Measurements from ENCODE around the gene COL23A1.
"Not testable (repeated sequence)": the region's sequence is repeated elsewhere in the genome, so short reads cannot be mapped to it uniquely, and the experiment has no call there.

COL23A1 gene

DNA sequence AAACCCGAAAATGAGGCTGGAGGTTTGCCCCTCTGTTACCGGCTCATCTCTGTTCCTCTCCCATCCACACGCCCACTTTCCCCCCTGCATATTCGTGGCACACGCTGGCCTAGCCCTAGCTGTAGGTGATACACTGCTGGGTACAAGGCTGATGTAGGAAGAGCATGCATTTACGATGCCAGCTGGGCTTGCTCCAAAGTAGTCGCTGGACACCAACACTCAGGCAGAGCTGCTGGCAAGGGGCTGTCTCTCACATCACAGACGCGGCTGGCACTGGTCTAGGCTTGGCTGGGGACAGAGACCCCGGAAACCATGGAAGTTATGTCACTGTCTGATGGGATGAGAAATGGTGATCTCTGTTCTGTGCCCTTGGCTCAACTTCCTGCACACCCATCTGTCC is 347.8 kb downstream of the COL23A1 start:
- no peak for DNase-seq (ENCODE audit: low read depth in 2 of 2)

DNA sequence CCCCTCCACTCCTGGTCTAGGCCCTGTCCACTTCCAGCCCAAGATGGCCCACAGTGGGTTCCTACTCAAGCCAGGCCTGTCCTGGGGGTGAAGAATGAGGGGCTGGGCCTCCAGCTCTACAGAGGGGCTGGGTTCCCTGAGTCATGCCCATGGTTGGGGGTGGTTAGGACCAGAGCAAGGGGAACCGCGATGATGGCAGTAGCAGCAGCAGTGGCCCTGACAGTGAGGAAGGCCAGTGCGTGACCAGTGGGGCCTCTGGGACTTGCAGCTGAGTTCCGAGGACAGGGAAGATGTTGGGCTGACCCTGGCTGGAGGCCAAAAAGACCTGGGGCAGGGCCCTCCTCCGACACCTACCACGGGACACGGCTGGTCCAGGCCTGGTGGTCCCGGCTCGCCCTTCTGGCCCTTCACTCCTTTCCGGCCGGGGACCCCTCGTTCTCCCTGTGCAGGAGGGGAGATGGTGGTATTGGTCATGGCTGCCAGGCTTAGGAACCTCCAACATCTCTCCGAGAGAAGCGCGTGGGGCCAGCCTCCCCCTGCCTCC is 348.4 kb downstream of the COL23A1 start:
- DNase-seq (ENCODE audit: low read depth in 2 of 2): no peak

DNA sequence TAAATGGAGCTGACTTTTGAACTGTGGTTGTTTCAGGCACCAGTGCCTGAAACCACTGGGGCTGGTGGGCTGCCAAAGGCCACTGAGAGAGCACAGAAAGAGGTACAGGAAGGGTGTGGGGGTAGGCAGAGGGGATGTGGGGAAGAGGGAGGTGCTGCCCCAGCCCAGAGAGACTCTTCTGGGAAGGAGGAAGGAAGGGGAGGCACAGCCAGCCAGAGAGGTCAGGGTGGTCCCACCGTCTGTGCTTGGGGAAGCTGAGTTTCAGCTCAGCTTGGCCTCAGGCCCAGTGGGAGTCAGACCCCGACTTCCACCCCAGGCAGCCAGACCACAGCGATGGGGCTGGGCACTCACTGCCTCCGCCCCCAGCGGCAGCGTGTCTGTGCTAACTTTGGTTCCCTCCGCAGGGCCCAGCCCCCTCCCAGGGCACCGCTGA is 348.9 kb downstream of the COL23A1 start:
- DNase-seq (ENCODE audit: low read depth in 2 of 2): no peak

DNA sequence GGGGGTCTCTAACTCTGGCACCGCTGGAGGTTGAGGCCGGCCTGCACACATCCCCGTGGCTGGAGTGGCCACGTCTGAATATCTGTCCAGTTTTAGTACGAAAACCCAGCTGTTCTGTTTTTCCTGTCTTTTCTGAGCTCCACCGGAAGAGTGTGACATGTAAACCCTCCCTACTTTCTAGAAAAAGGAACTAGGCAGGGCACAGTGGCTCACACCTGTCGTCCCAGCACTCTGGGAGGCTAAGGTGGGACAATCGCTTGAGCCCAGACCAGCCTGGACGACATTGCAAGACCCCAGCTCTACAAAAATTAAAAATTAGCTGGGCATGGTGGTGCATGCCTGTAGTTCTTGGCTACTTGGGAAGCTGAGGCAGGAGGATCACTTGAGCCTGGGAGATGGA is 349.4 kb downstream of the COL23A1 start:
- no peak for DNase-seq (ENCODE audit: low read depth in 2 of 2)

DNA sequence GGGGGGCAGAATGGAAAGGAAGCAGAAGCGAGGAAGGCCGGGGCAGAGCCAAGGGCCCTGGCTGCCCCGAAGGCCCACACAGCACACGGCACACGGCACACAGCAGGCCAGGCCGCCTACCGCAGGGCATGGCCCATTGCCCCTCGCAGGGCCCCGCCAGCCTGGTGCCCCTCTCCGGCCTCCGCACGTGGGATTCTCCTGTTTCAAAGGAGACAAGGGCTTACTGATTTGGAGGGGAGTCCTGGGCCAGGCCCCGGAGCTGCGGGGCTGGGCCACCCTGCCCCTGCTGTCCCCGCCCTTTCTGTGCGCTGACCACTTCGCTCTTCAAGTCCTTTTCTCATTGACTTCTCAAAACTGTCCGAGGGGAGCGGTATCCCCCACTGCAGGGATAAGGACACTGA is 349.9 kb downstream of the COL23A1 start:
- no peak for DNase-seq (ENCODE audit: low read depth in 2 of 2)

DNA sequence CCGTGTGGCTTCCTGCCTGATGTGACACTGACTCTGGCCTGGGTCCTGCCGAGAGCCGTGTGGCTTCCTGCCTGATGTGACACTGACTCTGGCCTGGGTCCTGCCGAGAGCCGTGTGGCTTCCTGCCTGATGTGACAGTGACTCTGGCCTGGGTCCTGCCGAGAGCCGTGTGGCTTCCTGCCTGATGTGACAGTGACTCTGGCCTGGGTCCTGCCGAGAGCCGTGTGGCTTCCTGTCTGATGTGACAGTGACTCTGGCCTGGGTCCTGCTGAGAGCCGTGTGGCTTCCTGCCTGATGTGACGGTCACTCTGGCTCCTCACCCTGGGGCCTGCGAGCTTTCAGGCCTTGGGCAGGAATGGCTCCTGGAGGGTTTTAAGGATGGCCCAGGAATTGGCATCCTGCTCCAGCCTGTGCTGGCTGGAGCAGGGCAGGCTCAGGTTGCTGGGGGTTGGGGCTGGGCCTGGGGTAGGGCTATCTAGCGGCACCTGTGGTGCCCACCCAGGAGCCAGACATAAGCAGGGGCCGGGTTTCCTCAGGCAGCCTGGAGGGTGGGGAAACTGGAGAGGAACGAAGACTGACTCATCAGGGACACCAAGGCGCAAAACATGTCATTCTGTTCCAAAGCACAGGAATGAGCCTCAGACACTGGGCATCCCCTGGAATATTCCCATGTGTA is 350.4 kb downstream of the COL23A1 start:
- not testable (repeated sequence) for DNase-seq (ENCODE audit: low read depth in 2 of 2)

DNA sequence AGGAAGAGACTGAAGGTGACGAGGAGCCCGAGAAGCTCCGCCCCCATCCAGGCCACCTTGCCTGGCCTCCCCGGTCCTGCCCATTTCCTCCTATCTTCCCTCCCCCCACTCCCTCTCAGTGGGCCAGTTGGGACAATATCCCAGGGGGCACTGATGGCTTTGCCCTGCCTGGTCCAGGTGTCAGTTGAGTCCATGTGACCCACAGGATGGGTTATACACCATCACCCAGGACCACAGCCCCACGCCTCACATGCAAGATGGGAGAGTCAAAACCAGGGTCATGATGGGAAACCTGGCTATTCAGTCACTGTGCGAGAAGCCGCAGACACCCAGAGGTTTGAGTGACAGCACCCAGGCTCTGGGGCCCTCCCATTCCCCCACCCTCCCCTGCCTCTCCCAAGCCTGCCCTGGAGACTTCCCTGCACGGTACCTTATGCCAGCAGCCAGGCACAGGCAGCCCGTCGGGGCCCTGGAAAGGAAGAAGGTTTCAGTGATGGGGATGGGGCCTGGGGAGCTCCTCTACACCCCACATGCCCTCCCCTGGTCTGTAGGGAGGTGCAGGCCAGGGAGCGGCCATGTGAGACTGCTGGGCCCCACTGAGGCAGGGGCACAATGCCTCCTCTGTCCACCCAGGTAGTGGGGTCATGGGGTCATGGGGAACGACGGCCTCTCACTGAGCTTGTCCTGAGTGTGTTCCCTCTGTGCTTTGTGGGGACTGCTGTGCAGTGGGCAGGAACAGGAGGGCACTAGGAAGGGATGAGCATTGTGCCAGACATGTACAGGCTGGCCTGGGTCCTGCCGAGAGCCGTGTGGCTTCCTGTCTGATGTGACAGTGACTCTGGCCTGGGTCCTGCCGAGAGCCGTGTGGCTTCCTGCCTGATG is 351.2 kb downstream of the COL23A1 start:
- no peak for DNase-seq (ENCODE audit: low read depth in 2 of 2)

DNA sequence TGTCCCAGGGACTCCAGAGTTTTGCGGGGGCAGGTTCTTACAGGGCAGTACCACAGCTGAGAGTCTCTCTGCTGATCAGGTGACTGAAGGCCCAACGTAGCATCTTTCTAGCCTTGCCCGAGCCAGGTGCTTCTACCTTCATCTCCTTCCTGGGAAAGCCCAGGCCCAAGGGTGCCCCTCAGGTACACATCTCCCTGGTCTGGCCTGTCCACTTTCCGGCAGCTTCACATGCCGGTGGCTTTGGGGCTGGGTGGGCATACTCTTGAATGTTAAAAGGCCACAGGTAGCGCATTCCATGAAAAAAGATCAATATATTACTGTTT is 351.9 kb downstream of the COL23A1 start:
- no peak for DNase-seq (ENCODE audit: low read depth in 2 of 2)

DNA sequence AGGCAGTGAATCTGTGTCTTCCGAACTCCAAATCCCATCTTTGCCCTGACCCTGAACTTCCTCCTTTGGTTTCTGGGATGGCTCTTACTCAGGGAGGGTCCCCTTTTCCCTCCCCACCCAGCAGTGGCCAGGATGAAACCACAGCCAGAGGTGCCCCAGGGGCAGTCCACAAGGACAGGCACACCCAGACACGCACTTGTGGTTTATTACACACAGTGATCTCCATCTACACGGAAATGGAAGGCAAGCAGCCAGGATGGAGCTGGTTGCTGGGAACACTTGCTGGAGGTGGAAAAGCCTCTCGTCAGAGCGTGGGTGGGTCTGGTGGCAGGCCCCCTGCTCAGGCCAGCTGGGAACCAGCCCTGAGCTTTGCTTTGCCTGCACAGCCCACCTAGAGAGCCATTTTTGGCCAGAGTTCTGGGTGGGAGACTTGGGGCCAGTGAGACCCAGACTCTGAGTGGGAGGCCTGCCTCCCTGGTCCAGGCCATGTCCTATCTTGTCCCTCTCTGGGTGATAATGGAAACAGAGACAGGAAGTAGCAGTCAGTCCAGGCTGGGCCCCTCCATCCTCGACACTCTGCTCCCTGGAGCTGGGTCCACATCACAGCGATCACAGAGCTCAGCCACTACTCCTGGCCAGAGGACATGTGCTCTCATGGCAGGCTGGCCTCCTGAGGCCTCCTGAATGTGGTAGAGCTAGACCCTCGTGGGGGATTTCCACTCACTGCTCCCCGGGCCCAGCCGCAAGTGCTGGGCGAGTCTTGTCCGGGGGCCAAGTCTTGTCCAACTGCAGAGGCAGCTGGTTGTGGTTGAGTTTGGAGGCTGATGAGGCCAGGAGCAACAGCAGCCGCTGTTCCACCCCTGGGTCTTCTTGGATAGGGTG is 352.5 kb downstream of the COL23A1 start:
- no peak for DNase-seq (ENCODE audit: low read depth in 2 of 2)

DNA sequence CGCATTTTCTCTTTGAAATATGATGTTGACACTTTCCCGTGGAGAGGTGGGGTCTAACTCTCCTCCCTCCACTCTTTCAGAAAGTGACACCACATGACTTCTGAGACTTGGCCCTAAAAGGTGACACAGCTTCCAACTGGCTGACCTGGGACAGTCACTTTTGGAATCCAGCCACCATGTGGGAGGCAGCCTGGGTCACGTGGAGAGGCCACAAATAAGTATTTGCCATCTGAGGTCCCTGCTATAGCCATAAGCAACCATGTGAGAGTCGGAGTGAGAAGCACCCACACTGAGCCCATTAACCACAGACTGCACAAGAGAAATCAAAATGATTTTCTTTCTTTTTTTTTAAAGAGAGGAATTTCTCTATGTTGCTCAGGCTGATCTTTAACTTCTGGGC is 353.5 kb downstream of the COL23A1 start:
- DNase-seq (ENCODE audit: low read depth in 2 of 2): no peak

DNA sequence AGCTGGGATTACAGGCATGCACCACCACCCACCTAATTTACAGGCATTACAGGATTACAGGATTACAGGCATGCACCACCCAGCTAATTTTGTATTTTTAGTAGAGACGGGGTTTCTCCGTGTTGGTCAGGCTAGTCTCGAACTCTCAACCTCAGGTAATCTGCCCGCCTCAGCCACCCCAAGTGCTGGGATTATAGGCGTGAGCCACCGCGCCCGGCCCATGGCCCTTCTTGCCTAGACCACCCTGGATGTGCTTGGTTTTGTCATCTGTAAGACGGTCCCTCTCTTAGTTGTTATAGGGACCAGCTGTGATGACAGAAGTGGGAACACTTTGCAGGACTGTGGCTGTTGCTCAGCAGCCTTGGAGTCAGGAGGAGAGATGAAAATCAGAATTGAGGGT is 354.1 kb downstream of the COL23A1 start:
- no peak for DNase-seq (ENCODE audit: low read depth in 2 of 2)

DNA sequence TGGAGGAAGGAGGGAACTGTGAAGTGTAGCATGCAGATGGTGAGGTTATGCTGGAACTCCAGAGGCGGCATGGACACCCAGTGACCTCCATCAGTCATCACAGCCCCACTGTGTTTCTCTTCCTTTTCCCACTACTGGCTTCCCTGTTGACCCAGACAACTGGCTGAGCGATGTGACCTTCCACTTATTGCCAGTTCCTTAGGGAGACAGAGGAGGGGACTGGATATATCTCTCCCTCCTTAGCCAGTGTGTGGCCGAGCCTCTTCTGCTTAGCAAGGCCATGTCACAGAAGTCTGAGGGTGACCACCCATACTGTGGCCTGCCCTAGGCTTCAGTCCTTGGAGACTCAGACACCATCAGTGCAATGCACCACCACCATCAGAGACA is 354.6 kb downstream of the COL23A1 start:
- DNase-seq (ENCODE audit: low read depth in 2 of 2): no peak

DNA sequence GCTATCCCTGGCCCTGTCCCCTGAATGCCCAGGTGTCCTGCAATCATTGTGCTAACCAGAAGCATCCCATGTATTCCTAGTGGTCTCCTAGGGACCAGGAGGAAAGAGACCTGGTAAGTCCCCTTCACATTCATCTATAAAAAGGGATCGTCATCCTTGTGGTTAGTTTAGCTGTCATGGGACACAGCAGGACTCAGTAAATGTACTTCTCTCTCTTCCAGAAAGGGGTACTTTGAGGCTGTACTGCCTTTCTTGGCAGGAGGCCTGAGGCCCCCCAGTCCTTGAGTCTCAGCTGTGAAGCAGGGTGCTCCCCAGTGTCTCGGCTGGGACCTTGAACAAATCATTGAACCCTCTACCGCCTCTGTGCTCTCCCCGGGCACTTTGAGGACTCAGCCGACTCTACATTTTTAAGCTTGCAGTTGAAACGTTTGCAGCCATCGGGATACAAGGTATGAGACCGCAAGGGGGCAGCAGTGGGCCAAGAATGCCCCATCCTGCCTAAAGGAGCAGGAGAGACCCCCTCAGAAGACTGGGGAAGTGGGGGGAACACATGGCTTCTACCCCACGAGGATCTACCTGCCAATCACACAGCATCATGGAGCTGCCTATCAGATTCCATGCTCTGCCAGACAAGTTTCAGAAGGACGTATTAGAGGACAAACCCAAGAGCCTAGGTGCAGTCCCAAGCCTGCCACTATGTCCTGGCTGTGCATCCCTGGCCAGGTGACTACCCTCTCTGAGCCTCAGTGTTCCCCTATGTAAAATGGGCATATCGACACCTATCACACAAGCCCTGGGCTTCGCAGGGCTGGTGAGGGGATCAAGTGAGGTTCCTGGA is 355.2 kb downstream of the COL23A1 start:
- peak; percentile 66 to 72 for DNase-seq (ENCODE audit: low read depth in 2 of 2)

DNA sequence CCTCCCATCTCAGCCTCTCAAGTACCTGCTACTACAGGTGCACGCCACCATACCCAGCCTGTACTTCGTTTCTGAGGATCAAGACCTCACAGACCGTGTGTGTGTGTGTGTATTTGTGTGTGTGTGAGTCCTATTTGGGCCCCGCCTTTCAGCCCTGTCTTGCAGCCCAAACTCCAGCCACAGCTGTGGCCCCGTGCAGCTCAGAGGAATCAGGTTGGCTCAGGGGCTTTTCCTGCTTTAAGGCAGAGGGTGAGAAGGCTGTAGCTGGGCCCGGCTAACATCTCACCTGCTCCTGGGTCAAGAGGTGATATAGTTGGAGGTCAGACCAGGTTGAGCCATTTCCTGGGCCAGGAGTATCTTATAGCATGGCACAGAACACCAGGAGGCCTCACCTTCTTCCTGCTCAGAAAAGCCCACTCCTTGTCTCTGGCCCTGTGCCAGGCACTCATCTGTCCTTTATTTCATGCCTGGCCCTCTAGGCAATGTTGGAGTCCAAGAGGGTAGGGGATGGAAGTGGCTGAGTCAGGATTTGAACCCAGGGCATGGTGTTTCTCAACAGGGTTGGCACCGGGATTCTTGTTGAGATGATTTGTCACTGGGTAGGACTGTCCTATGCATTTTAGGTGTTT is 356.0 kb downstream of the COL23A1 start:
- no peak for DNase-seq (ENCODE audit: low read depth in 2 of 2)

DNA sequence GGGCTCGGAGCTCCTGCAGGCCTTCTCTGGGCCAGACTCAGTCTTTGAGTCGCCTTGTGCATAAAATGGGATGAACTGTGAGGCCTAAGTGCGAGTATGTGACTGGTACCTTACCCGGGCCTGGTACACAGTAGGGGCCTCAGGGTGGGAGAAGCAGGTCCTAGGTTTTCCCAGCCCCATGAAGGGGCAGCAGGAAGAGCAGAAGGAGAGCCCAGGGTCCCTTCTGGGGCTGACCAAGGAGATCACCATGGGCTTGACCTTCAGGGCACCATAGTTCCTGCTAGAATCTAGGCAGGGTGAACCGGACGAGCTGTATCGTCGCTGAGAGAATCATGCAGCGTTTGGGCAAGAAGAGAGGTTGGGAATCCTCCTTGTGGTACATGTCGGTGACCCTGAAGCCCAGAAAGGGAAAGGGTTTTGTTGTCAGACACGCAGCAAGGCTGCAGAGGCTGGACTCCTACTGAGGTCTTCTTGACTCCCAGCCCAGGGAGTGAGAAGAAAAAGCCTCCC is 357.2 kb downstream of the COL23A1 start:
- DNase-seq (ENCODE audit: low read depth in 2 of 2): no peak

DNA sequence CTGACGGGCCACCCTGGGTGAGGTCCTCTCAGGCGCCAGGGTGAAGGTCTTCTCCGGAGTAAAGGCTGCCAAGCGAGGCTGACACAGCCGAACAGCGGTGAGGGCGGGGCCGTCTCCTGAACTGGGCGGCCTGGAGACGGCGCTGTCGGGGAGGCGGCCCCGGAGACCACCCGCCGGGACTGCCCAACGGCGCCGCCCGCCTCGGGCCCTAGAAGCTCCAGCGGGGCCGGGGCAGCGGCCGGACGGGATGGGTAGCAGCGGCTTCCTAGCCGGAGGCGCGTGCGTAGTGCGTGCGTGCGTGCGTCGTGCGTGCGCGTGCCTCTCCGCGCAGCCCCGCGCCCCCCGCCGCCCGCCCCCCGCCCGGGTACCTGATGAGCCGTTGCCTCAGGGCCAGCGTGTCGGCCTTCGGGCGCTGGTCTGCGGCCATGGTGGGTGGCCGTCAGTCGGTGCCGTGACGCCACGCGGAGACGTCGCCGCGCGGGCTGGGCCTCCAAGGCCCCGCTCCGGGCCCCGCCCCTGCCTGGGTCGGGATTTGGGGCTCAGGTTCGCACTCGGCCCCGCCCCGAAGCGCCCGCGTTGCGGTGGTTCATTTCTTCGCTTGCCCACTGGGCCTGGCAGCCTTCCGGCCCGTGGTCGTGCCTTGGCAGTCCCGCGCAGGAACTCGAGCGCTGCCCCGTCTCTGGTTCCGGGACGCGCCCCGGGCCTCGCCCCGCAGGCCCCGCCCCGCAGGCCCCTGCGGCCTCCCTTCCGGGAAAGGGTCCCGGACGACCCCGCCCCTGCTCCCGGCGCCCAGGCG is 357.9 kb downstream of the COL23A1 start, which contains the start of gene PHYKPL:
PHYKPL (minus strand) TSS at position 679 of the 796 bp plus-strand sequence; CDS start at position 427, 252 bp downstream.
- DNase-seq (ENCODE audit: low read depth in 2 of 2): peak; percentile 62 to 71

DNA sequence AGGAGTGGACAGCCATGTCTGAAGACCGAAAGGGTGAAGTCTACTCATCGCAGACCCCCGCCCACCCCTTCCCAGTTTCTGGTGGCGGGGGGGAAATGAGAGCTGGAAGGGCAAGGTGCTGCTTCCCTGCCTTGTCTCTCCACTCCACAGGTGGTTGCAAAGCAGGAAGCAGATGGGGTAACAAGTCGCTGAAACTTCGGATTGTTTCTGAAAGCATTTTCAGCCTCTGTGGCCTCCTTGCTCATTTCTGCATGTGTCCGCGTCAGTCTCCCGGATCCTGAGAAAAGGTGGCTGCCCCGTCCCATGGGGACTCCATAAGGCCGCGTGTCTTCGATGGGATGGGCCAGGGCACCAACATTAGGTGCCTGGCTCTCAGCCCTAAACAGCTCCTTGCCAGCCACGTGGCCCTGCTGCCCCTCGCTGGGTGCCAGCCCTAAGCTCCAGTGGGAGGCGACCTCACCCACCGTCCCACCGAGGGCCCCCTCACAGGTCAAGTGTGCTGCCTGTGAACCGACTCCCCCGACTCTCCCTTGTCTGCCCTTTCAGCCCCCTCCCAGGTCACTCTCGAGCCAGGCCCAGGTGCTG is 358.6 kb downstream of the COL23A1 start:
- DNase-seq (ENCODE audit: low read depth in 2 of 2): no peak

DNA sequence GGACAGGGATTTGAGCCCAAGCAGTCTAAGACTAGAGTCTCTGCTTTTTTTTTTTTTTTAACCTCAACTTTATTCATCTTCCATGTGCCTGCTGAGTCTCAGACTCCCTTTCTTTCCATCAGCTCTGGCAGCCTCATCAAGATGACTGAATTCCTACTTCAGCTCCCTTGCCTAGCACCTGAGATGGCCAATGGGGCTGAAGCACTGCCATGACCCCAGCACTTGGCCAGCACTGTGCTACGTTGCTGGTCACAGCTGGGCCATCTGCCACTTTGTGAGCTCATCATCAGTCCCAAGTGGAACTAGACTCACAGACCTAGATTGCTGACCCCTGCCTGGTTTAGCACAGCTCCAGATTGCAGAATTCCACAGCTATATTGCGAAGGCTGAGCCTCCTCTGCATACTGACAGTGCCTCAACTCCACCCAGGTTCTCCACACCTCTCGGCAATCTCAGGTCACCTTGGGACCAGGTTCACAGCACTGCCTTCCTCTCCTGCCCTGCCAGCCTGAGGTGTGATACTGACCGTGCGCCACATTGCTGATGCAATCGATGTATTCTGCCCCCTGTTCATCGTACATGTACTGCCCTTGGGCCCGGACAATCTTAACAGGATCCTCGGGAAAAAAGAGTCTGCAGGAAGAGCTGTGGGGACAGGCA is 359.2 kb downstream of the COL23A1 start:
- DNase-seq (ENCODE audit: low read depth in 2 of 2): no peak

DNA sequence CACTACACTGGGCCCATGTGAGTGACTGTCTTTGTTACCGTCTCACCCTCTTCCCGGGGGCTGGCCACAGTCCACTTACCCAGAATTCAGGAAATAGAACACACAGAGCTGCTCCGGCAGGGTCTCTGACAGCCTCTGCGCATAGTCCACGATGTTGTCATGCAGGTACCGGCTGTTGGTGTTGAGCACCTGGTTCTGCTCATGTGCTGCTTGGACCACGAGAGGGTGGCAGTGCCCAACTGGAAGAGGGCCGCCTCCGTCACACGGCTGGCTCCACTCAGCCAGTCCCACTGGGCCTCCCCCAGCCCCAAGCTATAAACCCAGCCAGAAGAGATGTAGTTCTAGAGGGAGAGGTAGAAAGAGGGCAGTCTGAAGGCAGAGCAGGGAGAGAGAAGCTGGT is 360.3 kb downstream of the COL23A1 start:
- no peak for DNase-seq (ENCODE audit: low read depth in 2 of 2)

Measured in stimulated activated CD4-positive, alpha-beta T cell treated with anti-CD3 and anti-CD28 coated beads, Interleukin-4, amount 100 ng/mL, for 48 hours (primary cell).